Measurements from ENCODE around the gene GAREM1. TPM values are rescaled to one million over a fixed set of nuclear protein-coding genes. Genes with fewer than 3 reads are reported as not detected.

The GAREM1 gene
- total RNA-seq, 1 experiment from 2014 or later: 7.0 TPM

- TF ChIP-seq, protein P1, sequence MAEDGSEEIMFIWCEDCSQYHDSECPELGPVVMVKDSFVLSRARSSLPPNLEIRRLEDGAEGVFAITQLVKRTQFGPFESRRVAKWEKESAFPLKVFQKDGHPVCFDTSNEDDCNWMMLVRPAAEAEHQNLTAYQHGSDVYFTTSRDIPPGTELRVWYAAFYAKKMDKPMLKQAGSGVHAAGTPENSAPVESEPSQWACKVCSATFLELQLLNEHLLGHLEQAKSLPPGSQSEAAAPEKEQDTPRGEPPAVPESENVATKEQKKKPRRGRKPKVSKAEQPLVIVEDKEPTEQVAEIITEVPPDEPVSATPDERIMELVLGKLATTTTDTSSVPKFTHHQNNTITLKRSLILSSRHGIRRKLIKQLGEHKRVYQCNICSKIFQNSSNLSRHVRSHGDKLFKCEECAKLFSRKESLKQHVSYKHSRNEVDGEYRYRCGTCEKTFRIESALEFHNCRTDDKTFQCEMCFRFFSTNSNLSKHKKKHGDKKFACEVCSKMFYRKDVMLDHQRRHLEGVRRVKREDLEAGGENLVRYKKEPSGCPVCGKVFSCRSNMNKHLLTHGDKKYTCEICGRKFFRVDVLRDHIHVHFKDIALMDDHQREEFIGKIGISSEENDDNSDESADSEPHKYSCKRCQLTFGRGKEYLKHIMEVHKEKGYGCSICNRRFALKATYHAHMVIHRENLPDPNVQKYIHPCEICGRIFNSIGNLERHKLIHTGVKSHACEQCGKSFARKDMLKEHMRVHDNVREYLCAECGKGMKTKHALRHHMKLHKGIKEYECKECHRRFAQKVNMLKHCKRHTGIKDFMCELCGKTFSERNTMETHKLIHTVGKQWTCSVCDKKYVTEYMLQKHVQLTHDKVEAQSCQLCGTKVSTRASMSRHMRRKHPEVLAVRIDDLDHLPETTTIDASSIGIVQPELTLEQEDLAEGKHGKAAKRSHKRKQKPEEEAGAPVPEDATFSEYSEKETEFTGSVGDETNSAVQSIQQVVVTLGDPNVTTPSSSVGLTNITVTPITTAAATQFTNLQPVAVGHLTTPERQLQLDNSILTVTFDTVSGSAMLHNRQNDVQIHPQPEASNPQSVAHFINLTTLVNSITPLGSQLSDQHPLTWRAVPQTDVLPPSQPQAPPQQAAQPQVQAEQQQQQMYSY (CRISPR knock-in tag; IDR thresholded peaks at IDR 0.05): no peak
- TF ChIP-seq, protein P2, sequence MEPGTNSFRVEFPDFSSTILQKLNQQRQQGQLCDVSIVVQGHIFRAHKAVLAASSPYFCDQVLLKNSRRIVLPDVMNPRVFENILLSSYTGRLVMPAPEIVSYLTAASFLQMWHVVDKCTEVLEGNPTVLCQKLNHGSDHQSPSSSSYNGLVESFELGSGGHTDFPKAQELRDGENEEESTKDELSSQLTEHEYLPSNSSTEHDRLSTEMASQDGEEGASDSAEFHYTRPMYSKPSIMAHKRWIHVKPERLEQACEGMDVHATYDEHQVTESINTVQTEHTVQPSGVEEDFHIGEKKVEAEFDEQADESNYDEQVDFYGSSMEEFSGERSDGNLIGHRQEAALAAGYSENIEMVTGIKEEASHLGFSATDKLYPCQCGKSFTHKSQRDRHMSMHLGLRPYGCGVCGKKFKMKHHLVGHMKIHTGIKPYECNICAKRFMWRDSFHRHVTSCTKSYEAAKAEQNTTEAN (CRISPR knock-in tag; IDR thresholded peaks at IDR 0.05): no peak
- TF ChIP-seq AR (CRISPR knock-in tag; IDR thresholded peaks at IDR 0.05) (no peak), PREB (CRISPR knock-in tag; IDR thresholded peaks at IDR 0.05; ENCODE audit: borderline replicate concordance) (no peak), TEAD1 (CRISPR knock-in tag; IDR thresholded peaks at IDR 0.05) (no peak), JAZF1 (CRISPR knock-in tag; IDR thresholded peaks at IDR 0.05) (no peak), ZNF423 (CRISPR knock-in tag; IDR thresholded peaks at IDR 0.05) (no peak), ZNF317 (CRISPR knock-in tag; IDR thresholded peaks at IDR 0.05; ENCODE audit: borderline replicate concordance, low read depth) (no peak), OVOL2 (CRISPR knock-in tag; IDR thresholded peaks at IDR 0.05; ENCODE audit: borderline replicate concordance) (no peak), CBFB (CRISPR knock-in tag; IDR thresholded peaks at IDR 0.05; ENCODE audit: low read depth) (no peak), ZNF512 (CRISPR knock-in tag; IDR thresholded peaks at IDR 0.05; ENCODE audit: borderline replicate concordance) (no peak)
- TF ChIP-seq, protein P3, sequence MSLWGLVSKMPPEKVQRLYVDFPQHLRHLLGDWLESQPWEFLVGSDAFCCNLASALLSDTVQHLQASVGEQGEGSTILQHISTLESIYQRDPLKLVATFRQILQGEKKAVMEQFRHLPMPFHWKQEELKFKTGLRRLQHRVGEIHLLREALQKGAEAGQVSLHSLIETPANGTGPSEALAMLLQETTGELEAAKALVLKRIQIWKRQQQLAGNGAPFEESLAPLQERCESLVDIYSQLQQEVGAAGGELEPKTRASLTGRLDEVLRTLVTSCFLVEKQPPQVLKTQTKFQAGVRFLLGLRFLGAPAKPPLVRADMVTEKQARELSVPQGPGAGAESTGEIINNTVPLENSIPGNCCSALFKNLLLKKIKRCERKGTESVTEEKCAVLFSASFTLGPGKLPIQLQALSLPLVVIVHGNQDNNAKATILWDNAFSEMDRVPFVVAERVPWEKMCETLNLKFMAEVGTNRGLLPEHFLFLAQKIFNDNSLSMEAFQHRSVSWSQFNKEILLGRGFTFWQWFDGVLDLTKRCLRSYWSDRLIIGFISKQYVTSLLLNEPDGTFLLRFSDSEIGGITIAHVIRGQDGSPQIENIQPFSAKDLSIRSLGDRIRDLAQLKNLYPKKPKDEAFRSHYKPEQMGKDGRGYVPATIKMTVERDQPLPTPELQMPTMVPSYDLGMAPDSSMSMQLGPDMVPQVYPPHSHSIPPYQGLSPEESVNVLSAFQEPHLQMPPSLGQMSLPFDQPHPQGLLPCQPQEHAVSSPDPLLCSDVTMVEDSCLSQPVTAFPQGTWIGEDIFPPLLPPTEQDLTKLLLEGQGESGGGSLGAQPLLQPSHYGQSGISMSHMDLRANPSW (CRISPR knock-in tag; conservative IDR thresholded peaks at IDR 0.05; ENCODE audit: low read depth): no peak
These were observed 28.1 kb downstream of the GAREM1 start (continued) for GRCh38 chr18:32442575-32442974.

DNA sequence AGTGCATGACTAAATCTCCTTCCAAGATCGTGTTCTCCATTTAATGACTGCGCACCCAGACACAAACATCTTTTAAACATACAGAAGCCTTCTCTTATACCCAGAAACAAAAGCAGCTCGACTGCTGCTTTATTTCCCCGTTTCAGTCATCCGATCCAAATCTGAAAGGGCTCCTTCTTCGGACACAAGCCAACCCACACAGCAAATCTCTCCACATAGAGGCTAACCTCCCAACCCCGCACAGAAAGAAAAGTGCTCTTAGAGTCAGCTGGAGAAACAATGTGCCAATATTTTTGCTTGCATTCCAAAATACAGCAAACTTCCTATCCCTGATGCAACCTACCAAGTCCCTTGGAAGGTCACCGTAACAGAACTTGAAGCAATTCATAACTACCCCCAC, 29.1 kb downstream of the GAREM1 start:
- no peaks in the 10 kb centered on the region for H3K4me1 Mint-ChIP-seq
- no peaks in the 10 kb centered on the region for H3K27me3 Mint-ChIP-seq (ENCODE audit: low read depth)
- TF ChIP-seq, protein P4, sequence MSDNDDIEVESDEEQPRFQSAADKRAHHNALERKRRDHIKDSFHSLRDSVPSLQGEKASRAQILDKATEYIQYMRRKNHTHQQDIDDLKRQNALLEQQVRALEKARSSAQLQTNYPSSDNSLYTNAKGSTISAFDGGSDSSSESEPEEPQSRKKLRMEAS (CRISPR knock-in tag; IDR thresholded peaks at IDR 0.05): no peak
- no peak for TF ChIP-seq NR2C2 (CRISPR knock-in tag; IDR thresholded peaks at IDR 0.05)
- ChIA-PET CTCF (interaction anchor here (0.6 to 2.8 kb wide), 5 partner anchors 30 to 1307 kb away, joined by 3 to 13 read pairs (median 4); partner anchors contain the start of gene GAREM1), POLR2A (interaction anchor here (1.4 kb wide), 1 partner anchor 29 kb away, joined by 6 read pairs; the partner anchor contains the start of gene GAREM1)
- H3K27ac Mint-ChIP-seq: no peak overlapping the region
- DNase-seq (ENCODE audit: low spot score) (no peak), ATAC-seq (no peak)
- no peaks in the 10 kb centered on the region for H3K36me3 Mint-ChIP-seq
- H3K4me3 Mint-ChIP-seq: no peak overlapping the region
- H3K9me3 Mint-ChIP-seq: no peaks in the 10 kb centered on the region
